ENCODE measurements around the gene METTL6.
"Not testable (repeated sequence)": the region's sequence is repeated elsewhere in the genome, so short reads cannot be mapped to it uniquely, and the experiment has no call there.

METTL6 gene

DNA sequence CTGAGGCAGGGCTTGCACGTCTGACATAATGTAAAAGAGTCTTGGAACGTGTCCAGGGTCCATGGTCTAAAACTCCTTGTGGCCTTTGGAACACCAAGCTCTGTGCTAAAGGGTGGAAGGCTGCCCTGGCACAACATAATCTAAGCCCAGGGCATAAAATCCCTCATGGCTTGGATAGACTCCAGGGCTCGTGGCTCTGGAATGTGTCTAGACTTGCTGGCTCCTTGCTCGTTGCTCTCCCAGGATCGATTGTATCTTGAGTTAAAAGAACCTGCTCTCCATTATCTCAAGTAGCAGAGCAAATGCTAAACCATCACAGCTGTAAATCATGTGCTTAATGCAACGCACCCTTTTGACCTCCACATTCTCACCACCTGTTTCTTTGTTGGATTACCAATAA is 63.3 kb downstream of the METTL6 start:
- DNase-seq (ENCODE audit: low read depth) = not testable (repeated sequence)

- no peak for DNase-seq (ENCODE audit: low read depth)
Measured at GRCh38 chr3:15361494-15362214, 65.7 kb downstream of the METTL6 start.

- no peak for DNase-seq (ENCODE audit: low read depth)
Measured at GRCh38 chr3:15360788-15361493, 66.4 kb downstream of the METTL6 start.
